Neural cell (in vitro differentiated cells): ENCODE data around the gene OR5AK2. TPM values are rescaled to one million over a fixed set of nuclear protein-coding genes. Genes with fewer than 3 reads are reported as not detected.

ENCODE experiments used
- H2AFZ ChIP-seq: fragments of 200-600, 300-800 bp; sonication (generic), shearing (Covaris generic); 2 replicates; pipeline ENCODE4 v1.6.0; 2014; ENCODE audit warnings: low read depth, mild to moderate bottlenecking, antibody characterized with exemption, low read length, moderate library complexity
- H3F3A ChIP-seq: fragments of 200-600 bp; shearing (Covaris generic); 2 replicates; pipeline ENCODE4 v1.6.1; 2016; ENCODE audit warnings: mild to moderate bottlenecking, moderate library complexity, mixed read lengths, antibody characterized with exemption, low read length; ENCODE audit not compliant: insufficient read depth, poor library complexity, severe bottlenecking
- H3K27ac ChIP-seq: fragments of 200-600, 300-800 bp; sonication (generic), shearing (Covaris generic); 2 replicates; pipeline ENCODE4 v1.5.1; 2014; ENCODE audit warnings: mild to moderate bottlenecking, low read length, moderate library complexity
- H3K27me3 ChIP-seq: fragments of 300-800, 200-600 bp; sonication (generic), shearing (Covaris generic); 2 replicates; pipeline ENCODE4 v1.6.0; 2014; ENCODE audit warnings: mild to moderate bottlenecking, low read depth, low read length, moderate library complexity; ENCODE audit not compliant: insufficient read depth
- H3K36me3 ChIP-seq: fragments of 300-800, 200-600 bp; sonication (generic), shearing (Covaris generic); 2 replicates; pipeline ENCODE4 v1.5.1; 2014; ENCODE audit warnings: mild to moderate bottlenecking, antibody characterized with exemption, low read length, moderate library complexity; ENCODE audit not compliant: insufficient read depth
- H3K4me2 ChIP-seq: fragments of 300-800, 200-600 bp; sonication (generic), shearing (Covaris generic); 2 replicates; pipeline ENCODE4 v1.6.0; 2014; ENCODE audit warnings: mild to moderate bottlenecking, low read length
- H3K4me3 ChIP-seq: fragments of 300-800, 200-600 bp; sonication (generic), shearing (Covaris generic); 2 replicates; pipeline ENCODE4 v1.5.1; 2014; ENCODE audit warnings: mild to moderate bottlenecking, low read length, moderate library complexity
- H3K79me2 ChIP-seq: fragments of 200-600 bp; shearing (Covaris generic); replicated peaks from 2 replicates; pipeline ENCODE4 v1.6.0; 2014; ENCODE audit warnings: mild to moderate bottlenecking, low read length, moderate library complexity; ENCODE audit not compliant: insufficient read depth
- H3K9ac ChIP-seq: fragments of 300-800, 200-600 bp; sonication (generic), shearing (Covaris generic); 2 replicates; pipeline ENCODE4 v1.6.1; 2016; ENCODE audit warnings: mild to moderate bottlenecking, low read length, mixed read lengths
- H3K9me2 ChIP-seq: fragments of 200-600 bp; shearing (Covaris generic); 2 replicates; pipeline ENCODE4 v1.6.1; 2016; ENCODE audit warnings: mild to moderate bottlenecking, low read length, mixed read lengths; ENCODE audit not compliant: insufficient read depth
- H3K9me3 ChIP-seq: fragments of 200-600, 300-800 bp; sonication (generic), shearing (Covaris generic); 2 replicates; pipeline ENCODE4 v1.6.1; 2016; ENCODE audit warnings: mild to moderate bottlenecking, mixed run types, low read length, moderate library complexity, mixed read lengths
- H4K20me1 ChIP-seq: fragments of 200-600 bp; shearing (Covaris generic); 2 replicates; pipeline ENCODE4 v1.6.1; 2016; ENCODE audit warnings: mild to moderate bottlenecking, mixed run types; ENCODE audit not compliant: insufficient read depth
- CTCF ChIP-seq: fragments of 450-650 bp; IDR thresholded peaks from 2 replicates; pipeline ENCODE4 v1.5.1; 2014; ENCODE audit warnings: antibody characterized with exemption, mild to moderate bottlenecking, moderate library complexity; ENCODE audit not compliant: poor library complexity, severe bottlenecking
- EP300 ChIP-seq: fragments of 450-650 bp; conservative IDR thresholded peaks from 2 replicates; pipeline ENCODE4 v1.6.1; 2014; ENCODE audit warnings: antibody characterized with exemption, mild to moderate bottlenecking, moderate library complexity; ENCODE audit not compliant: poor library complexity, severe bottlenecking
- EZH2 ChIP-seq: fragments of 200-600, 300-800 bp; shearing (Covaris generic), sonication (generic); IDR thresholded peaks from 2 replicates; pipeline ENCODE4 v1.6.1; 2014; ENCODE audit warnings: antibody characterized with exemption, low read length, borderline replicate concordance, mild to moderate bottlenecking; ENCODE audit not compliant: insufficient read depth, poor library complexity, severe bottlenecking
- MXI1 ChIP-seq: fragments of 450-650 bp; conservative IDR thresholded peaks from 2 replicates; pipeline ENCODE4 v1.6.1; 2014; ENCODE audit warnings: antibody characterized with exemption, mild to moderate bottlenecking; ENCODE audit not compliant: poor library complexity, severe bottlenecking
- POLR2AphosphoS5 ChIP-seq: IDR thresholded peaks from 2 replicates; pipeline ENCODE4 v1.6.1; 2012
- RAD21 ChIP-seq: fragments of 450-650 bp; conservative IDR thresholded peaks from 2 replicates; pipeline ENCODE4 v1.6.1; 2014; ENCODE audit warnings: antibody characterized with exemption, mild to moderate bottlenecking, moderate library complexity
- SMC3 ChIP-seq: fragments of 450-650 bp; conservative IDR thresholded peaks from 2 replicates; pipeline ENCODE4 v1.6.1; 2014; ENCODE audit warnings: antibody characterized with exemption, mild to moderate bottlenecking, moderate library complexity; ENCODE audit not compliant: poor library complexity
- TAF1 ChIP-seq: IDR thresholded peaks from 2 replicates; pipeline ENCODE4 v1.6.1; 2012; ENCODE audit warnings: low read depth
- polyA plus RNA-seq: library from polyadenylated mRNA; depleted of rRNA; stranded (reverse); fragments of >200 nt; gene quantifications from 2 replicates; pipeline ENCODE4 v1.2.3, GENCODE V29; 2014
- TF ChIP-seq, protein P1 (sequence below): IDR thresholded peaks from 2 replicates; pipeline ENCODE4 v1.6.1; 2012; ENCODE audit warnings: borderline replicate concordance

Gene OR5AK2
- polyA plus RNA-seq, 1 donor from 2014 or later, result not detected

DNA sequence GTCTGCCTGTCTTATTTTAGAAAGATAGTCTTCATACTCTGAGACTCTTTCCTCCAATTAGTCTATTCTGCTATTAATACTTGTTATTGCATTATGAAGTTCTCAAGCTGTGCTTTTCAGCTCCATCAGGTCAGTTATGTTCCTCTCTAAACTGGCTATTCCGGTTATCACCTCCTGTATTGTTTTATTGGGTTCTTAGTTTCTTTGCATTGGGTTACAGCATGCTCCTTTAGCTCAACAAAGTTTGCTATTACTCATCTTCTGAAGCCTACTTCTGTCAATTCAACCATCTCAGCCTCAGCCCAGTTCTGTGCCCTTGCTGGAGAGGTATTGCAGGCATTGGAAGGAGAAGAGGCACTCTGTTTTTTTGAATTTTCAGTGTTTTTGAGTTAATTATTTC, 21.0 kb upstream of the OR5AK2 start:
- H3F3A ChIP-seq, result no peaks in the 10 kb centered on the region
- H3K9me2 ChIP-seq, result no peaks in the 10 kb centered on the region
- no peak overlapping the region for H3K9ac ChIP-seq
- no peak for TF ChIP-seq MXI1
- TF ChIP-seq TAF1, result no peak
- TF ChIP-seq, protein P1, sequence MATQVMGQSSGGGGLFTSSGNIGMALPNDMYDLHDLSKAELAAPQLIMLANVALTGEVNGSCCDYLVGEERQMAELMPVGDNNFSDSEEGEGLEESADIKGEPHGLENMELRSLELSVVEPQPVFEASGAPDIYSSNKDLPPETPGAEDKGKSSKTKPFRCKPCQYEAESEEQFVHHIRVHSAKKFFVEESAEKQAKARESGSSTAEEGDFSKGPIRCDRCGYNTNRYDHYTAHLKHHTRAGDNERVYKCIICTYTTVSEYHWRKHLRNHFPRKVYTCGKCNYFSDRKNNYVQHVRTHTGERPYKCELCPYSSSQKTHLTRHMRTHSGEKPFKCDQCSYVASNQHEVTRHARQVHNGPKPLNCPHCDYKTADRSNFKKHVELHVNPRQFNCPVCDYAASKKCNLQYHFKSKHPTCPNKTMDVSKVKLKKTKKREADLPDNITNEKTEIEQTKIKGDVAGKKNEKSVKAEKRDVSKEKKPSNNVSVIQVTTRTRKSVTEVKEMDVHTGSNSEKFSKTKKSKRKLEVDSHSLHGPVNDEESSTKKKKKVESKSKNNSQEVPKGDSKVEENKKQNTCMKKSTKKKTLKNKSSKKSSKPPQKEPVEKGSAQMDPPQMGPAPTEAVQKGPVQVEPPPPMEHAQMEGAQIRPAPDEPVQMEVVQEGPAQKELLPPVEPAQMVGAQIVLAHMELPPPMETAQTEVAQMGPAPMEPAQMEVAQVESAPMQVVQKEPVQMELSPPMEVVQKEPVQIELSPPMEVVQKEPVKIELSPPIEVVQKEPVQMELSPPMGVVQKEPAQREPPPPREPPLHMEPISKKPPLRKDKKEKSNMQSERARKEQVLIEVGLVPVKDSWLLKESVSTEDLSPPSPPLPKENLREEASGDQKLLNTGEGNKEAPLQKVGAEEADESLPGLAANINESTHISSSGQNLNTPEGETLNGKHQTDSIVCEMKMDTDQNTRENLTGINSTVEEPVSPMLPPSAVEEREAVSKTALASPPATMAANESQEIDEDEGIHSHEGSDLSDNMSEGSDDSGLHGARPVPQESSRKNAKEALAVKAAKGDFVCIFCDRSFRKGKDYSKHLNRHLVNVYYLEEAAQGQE, result no peak
- no peak for TF ChIP-seq CTCF
- no peak for TF ChIP-seq POLR2AphosphoS5
- TF ChIP-seq EZH2, result no peak
- no peak for TF ChIP-seq RAD21
- no peak for TF ChIP-seq SMC3
- TF ChIP-seq EP300, result no peak
- H3K79me2 ChIP-seq, result no peaks in the 10 kb centered on the region
- H2AFZ ChIP-seq, result no peak overlapping the region
- H3K4me2 ChIP-seq, result no peak overlapping the region
- H3K9me3 ChIP-seq, result no peaks in the 10 kb centered on the region
- H3K27me3 ChIP-seq, result no peaks in the 10 kb centered on the region
- no peaks in the 10 kb centered on the region for H3K36me3 ChIP-seq
- no peak overlapping the region for H3K27ac ChIP-seq
- no peaks in the 10 kb centered on the region for H4K20me1 ChIP-seq
- no peak overlapping the region for H3K4me3 ChIP-seq

DNA sequence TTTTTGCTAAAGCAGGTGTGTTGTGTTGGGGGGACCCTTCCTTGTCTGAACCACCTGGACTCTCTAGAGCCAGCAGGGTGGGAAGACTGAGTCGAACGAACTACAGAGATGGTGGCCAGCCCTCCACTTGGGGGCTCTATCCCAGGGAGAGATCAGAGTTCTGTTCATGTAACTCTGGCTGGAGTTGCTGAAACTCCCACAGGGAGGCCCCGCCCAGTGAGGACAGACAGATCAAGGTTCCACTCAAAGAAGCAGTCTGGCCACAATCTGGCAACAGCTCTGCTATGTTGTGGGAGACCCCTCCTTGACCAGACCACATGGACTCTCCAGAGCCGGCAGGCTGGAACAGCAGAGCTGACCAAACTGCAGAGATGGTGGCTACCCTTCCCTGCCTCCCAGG, 20.2 kb upstream of the OR5AK2 start:
- H3K4me2 ChIP-seq, result no peak overlapping the region
- TF ChIP-seq SMC3 (no peak), EP300 (no peak), EZH2 (no peak), CTCF (no peak), TAF1 (no peak), RAD21 (no peak), MXI1 (no peak)
- TF ChIP-seq, protein P1, result no peak
- H3K4me3 ChIP-seq, result no peak overlapping the region
- no peaks in the 10 kb centered on the region for H3K36me3 ChIP-seq
- H3K9ac ChIP-seq, result no peak overlapping the region
- no peak overlapping the region for H2AFZ ChIP-seq
- no peaks in the 10 kb centered on the region for H3K9me2 ChIP-seq
- no peak overlapping the region for H3K27ac ChIP-seq
- H3K27me3 ChIP-seq, result no peaks in the 10 kb centered on the region
- no peaks in the 10 kb centered on the region for H4K20me1 ChIP-seq
- H3F3A ChIP-seq, result no peaks in the 10 kb centered on the region
- H3K79me2 ChIP-seq, result no peaks in the 10 kb centered on the region
- no peaks in the 10 kb centered on the region for H3K9me3 ChIP-seq
